Measurements from ENCODE around the gene MGAT3. TPM values are rescaled to one million over a fixed set of nuclear protein-coding genes. Genes with fewer than 3 reads are reported as not detected.

The MGAT3 gene
- total and polyA plus RNA-seq, 9 donors = 0.91 to 5.9 (median 2.1) TPM

- H3K4me1 ChIP-seq (ENCODE audit: insufficient read depth) = peaks cover 16% of the 10 kb centered on the region
- TF ChIP-seq POLR2A (IDR thresholded peaks at IDR 0.05) (no peak), EP300 (IDR thresholded peaks at IDR 0.05) (no peak), CTCF (IDR thresholded peaks at IDR 0.05) (no peak)
- DNase-seq = no peak
- H3K9me3 ChIP-seq = no peaks in the 10 kb centered on the region
- WGBS, 3 donors = 23 to 38% (median 28%) methylated on average over 13 of the region's 13 CpGs
- intact Hi-C loops (cut with DNase I) = no loop called here
- H3K4me3 ChIP-seq = no peak overlapping the region
- no peaks in the 10 kb centered on the region for H3K27me3 ChIP-seq
- H3K36me3 ChIP-seq = no peaks in the 10 kb centered on the region
- no peak overlapping the region for H3K27ac ChIP-seq
These were observed 14.7 kb downstream of the MGAT3 start for GRCh38 chr22:39471381-39472141.

DNA sequence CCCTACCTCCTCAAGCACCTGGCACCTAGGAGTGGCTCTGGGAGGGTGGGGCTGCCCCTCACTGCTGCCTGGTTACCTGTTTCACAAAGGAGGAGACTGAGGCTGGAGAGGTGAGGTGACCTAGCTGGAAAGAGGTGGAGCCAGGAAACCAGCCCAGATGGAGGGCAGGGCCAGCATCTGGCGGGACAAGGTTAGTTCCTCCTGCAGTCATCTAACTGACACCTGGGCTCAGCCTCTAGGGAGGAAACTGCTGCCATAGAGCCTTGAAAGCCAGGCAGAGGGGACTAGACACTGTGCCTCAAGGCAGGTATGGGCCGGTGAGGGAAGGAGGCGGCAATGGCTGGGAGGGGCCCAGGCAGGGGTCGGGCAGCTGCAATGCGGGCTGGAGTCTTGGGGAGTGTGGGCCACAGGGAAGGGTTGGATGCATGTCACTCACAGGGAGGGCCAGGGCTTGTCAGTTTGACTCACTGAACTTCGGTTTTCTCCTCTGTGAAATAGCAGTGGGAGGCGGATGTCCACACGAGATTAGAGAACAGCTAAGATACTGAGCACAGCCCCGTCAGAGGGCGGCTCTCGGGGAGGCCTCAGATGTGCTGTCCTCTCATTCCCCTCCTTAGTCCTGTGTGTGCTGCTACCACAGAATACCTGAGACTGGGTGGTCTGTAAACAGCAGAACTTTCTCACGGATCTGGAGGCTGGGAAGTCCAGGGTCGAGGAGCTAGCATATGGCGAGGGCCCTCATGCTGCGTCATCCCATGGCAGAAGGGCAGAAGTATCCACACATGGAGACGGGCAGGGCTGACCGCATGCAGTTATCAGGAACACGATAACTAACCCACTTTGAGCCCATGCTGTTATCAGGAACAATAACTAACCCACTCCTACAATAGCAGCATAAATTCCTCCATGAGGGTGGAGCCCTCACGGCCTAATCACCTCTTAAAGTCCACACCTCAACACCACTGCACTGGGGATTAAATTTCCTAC, 16.1 kb downstream of the MGAT3 start:
- H3K4me1 ChIP-seq (ENCODE audit: insufficient read depth) = peaks cover 13% of the 10 kb centered on the region
- 64 to 69% (median 66%) methylated on average over 19 of the region's 19 CpGs for WGBS, 3 donors
- no peak overlapping the region for H3K27ac ChIP-seq
- intact Hi-C loops (cut with DNase I) = no loop called here
- no peaks in the 10 kb centered on the region for H3K27me3 ChIP-seq
- H3K9me3 ChIP-seq = no peaks in the 10 kb centered on the region
- TF ChIP-seq POLR2A (IDR thresholded peaks at IDR 0.05) (no peak), CTCF (IDR thresholded peaks at IDR 0.05) (no peak), EP300 (IDR thresholded peaks at IDR 0.05) (no peak)
- no peak overlapping the region for H3K4me3 ChIP-seq
- DNase-seq = no peak
- H3K36me3 ChIP-seq = no peaks in the 10 kb centered on the region

GRCh38 chr22:39473851-39474250, 17.0 kb downstream of the MGAT3 start:
- Histone ChIP-seq H3K4me3 (no peak overlapping the region), H3K36me3 (no peaks in the 10 kb centered on the region), H3K4me1 (ENCODE audit: insufficient read depth) (peaks cover 16% of the 10 kb centered on the region), H3K27me3 (no peaks in the 10 kb centered on the region), H3K9me3 (no peaks in the 10 kb centered on the region), H3K27ac (no peak overlapping the region)
- intact Hi-C loops (cut with DNase I) = no loop called here
- no peak for DNase-seq
- TF ChIP-seq EP300 (IDR thresholded peaks at IDR 0.05) (no peak), POLR2A (IDR thresholded peaks at IDR 0.05) (no peak), CTCF (IDR thresholded peaks at IDR 0.05) (no peak)
- 92 to 94% (median 93%) methylated on average over 5 of the region's 5 CpGs for WGBS, 3 donors

- WGBS, 3 donors = 62 to 68% (median 62%) methylated on average over 11 of the region's 11 CpGs
- Histone ChIP-seq H3K4me1 (ENCODE audit: insufficient read depth) (peaks cover 17% of the 10 kb centered on the region), H3K4me3 (no peak overlapping the region), H3K36me3 (no peaks in the 10 kb centered on the region), H3K9me3 (no peaks in the 10 kb centered on the region), H3K27ac (no peak overlapping the region), H3K27me3 (no peaks in the 10 kb centered on the region)
- intact Hi-C loops (cut with DNase I) = no loop called here
- no peak for TF ChIP-seq CTCF (IDR thresholded peaks at IDR 0.05)
- no peak for TF ChIP-seq POLR2A (IDR thresholded peaks at IDR 0.05)
- TF ChIP-seq EP300 (IDR thresholded peaks at IDR 0.05) = no peak
- no peak for DNase-seq
These were observed 17.7 kb downstream of the MGAT3 start for GRCh38 chr22:39474351-39475111.
